Muscle of arm (tissue), 12 donors: ENCODE data around the gene MAP2K5. TPM values are rescaled to one million over a fixed set of nuclear protein-coding genes. Genes with fewer than 3 reads are reported as not detected.

Source experiments
- DNase-seq: peaks from one replicate; pipeline ENCODE4 v3.0.0-alpha.2; 2013
- polyA plus RNA-seq, 12 donors: library from polyadenylated mRNA; unstranded; fragments of 120-200 nt; gene quantifications; one replicate each; pipeline ENCODE4 v1.2.1, GENCODE V29; 2013; ENCODE audit not compliant: insufficient read length in 12 of 12

Gene MAP2K5
- polyA plus RNA-seq, 12 donors: 4.5 to 26.2 (median 20.2) TPM; not detected in 1

DNA sequence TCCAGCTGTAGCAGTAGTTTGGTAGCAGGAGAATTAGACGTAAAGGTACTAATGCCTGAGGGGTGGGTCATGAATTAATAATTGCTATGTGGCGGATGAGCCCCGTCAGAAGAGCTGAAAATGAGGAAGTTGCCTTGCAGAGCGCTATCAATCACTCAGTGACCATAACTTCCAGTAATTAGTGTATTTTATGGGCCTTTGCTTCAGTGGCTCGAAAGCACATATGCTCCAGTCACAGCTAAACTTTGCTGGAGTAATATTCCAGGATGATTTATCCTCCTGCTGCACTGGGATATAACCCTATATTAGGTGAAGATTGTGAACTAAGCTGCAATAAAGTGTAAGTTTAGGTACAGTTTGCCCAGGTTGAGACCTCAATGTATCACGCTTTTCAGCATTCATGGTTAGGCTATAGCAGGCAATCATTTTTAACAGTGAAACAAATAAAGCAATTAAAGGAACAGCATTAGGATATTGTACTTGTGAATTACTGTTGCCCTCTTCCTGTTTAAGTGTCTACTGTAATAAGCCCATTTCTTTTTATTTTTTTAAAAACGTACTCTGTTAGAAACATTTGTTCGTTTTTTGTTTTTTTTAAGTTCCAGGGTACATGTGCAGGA lies 178.2 kb downstream of the MAP2K5 start:
- DNase-seq: no peak

DNA sequence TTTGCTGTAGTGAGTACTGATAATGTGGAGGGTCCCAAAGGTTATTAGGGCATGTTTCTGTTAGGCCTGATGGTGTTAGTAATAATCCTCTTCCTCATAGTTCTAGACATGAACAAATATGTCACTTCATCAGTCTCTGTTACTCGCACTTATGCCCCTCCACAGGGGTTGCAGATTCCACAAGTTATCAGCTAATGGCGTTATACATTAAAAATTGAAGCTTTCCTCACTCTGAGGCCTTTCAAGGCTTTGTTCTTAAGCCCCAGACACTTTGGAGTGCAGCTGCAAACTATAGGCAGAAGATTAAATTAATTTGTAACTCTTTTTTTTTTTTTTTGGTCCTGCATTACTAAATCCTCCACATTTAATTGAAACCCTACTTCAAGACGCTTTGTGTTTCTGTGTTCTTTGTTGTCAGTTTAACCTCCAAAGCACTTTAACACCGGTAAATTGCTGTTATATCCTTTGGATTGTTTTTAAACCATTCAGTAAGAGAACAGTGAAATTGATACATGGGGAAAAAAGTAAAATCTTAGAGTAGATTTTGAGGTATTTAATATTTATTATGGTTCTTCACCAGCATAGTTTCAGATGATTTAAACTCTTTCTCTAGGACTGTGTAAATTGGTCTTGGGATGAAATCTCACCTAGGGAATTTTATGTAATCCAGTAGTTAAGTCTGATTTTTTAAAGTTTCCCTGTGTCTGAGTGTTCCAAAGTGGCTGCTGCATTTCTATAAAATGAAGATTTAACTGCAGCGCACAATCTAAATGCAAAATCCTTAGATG lies 179.7 kb downstream of the MAP2K5 start:
- no peak for DNase-seq

DNA sequence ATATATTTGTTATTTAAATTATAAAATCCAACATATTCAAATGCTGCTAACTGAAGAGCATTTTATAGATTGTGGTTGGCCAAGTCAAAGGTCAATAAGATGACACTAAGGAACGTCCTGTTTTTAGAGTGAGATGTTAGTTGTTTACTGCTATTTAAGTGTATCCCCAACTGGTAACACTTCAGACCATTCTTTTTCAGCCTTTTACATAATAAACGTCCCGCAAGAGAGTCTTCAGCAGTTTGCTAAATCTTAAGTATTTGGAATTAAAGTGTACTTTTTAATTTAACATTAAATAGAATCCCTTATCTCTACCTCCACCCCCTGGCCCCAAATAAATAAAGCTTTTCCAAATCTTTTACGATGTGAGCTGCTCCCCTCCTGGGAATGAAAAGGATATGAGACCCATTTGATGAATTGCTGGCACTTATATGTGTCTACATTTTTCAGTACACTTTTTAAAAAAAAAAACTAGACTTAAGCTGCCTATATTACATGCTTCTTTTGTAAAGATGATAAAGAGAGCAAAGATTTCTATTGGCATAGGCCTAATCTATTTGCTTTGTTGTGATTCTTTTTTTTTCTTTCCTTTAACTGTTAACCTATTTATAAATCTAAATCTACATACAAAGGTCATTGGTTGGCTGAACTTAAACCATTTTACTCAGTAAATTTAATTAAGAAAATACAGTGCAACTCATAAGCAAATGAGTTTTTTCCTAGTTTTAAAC lies 181.0 kb downstream of the MAP2K5 start:
- DNase-seq: no peak

DNA sequence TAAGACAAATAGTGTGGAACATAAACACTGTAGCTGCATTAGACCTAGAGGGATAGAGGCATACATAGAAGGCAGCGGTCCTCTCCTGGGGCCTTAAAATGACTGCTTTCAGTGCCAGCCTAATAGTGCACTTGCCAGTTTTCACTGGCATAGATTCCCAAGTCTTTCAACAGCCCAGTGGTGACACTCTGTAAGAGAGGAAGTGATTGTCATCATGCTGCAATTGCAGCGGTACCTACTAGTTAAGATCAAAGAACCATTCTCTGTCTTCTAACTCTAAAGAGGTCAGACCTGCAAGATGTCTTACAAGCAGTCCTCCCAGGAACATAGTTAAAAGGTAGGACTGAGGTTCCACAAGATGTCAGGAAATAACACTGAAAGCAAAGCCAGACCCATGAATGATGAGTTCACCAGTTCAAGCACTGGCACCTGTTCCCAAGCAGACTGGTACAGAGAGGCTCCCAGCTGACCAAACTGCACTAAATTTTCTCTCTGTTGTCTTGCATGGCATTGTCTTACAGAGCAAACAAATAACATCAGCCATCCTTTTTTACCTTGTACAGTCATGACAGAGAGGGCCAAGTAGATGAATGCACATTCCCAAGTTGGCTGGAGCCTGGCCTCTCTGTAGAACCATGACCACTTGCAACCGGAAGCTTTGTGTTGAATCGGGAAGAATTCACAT lies 182.3 kb downstream of the MAP2K5 start:
- DNase-seq: no peak

DNA sequence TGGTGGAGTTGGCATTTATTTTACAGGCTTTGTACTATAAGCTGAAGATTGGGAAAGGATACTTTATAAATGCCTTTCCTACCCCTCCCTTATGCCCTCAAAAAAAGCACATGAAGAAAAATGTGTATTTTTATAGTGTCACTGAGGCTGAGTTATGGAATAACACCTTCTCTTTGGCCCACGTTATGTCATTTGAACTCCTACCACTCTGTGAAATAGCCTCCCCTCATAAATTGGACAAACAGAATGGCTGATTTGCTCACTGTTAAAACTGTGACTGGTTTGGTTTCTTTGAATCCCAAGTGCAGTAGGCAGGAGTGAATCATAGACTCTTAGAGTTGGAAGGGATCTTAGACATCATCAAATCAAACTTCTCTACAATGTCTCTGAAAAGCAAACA lies 187.6 kb downstream of the MAP2K5 start:
- DNase-seq: no peak

DNA sequence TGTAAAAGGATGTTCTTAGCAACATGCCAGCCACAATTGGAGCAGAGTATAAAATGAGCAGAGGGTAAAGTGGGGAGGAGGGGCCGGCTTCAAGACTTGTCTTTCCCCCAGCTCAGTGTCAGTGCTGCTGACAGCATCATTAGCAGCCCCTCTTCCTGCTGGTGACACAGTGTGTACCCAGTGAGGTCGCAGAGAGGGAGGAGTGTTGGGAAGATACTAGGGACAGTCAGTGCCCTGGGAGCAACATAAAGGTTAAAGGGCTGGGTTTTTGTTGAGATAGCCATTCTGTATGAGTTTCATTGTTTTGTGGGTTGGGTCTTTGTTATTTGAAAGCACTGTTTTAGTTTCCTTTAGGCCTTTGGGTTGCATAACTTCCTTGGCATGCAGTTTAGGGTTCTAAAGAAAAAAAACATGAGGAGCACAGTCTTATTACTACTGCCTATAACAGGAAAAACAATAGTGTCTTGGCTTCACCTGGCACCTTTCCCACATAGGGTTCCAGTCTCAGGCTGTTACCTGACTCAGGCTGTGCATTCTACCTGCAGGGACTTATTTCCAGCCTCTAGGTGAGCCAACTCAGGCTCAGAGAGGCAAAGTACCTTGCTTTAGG lies 188.7 kb downstream of the MAP2K5 start:
- no peak for DNase-seq

DNA sequence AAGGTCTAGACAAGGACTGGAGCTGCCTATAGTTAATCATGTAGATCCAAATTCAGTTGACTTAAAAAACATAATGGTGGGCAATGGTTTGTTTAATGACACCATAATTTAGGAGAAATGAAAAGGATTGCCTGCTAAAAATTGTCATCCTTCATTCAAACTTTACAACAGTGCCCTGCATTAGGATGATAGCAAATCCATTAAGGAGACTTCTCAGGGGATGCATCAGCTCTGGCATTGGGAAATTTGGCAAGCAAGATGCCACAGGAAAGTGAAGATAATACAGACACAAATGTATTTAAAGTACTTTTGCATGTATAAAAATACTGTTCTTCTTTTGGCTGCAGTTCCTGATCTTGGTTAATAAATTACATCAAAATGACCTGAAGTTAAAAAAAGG lies 189.7 kb downstream of the MAP2K5 start:
- no peak for DNase-seq

DNA sequence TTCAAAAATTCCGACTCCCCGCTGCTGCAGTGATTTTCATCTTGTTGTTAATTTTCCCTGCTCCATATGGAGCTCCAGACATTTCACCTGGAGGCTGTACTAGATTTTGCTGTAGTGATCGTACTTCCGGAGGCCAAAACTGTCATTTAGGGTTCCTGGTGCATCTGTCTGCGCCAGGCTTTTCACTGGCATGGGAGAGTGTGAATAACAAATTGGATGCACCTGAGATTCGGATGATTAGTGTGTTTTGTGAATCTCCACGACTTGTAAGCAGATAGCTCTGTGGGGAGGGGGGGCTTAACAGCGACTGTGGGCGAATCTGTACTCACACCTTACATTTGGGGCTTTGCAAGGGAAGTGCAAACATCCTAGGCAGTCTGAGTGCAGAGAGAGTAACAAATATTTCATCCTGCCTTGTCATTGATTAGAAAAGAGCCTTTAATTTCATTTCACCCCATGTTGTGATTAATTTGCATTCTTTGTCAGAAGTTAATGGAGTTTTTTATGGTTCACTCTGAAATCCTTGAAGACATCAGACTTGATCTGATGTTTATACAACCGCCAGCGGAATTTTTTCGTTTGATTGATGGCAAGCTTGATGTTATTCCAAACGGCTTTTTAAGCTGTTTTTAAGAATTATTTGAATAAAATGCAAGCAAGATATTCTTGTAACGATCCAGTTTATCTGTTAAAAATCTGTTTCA lies 190.3 kb downstream of the MAP2K5 start:
- no peak for DNase-seq

DNA sequence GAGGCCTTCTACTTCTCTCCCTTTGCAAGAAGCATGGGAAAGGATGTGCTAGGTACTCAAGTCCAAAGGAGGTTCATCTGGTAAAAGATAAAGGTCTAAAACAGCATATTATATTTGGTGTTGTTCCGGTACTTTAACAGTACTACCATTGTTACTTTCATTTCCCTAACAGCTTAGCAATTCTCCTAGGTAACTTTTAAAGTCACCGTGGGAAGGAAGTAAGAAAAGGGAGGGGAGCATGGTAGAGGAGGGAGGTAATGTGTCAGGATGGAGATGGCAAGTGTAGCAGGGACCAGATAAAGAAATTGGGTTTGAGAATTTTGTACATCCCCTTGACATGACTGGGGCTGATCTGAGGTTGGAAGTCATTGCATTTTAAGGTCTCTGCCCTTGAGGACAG lies 193.4 kb downstream of the MAP2K5 start:
- DNase-seq: no peak

DNA sequence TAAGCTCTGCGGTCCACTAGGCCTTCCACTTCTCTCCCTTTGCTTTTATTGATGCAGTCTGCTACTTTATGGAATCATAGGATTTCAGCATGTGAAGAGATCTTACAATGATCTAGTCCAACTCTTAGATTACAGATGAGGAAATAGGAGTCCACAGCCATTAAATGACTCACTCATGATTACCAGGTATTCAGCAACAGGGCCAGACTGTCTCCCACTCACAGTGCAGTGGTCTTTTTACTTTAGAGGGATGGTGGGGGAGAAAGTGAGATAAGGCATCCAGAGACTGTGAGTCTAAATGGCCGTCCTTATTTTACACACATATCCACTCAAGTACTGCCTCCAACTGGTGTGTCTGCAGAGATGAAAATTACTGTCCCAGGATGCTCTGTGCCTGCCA lies 194.3 kb downstream of the MAP2K5 start:
- DNase-seq: no peak

DNA sequence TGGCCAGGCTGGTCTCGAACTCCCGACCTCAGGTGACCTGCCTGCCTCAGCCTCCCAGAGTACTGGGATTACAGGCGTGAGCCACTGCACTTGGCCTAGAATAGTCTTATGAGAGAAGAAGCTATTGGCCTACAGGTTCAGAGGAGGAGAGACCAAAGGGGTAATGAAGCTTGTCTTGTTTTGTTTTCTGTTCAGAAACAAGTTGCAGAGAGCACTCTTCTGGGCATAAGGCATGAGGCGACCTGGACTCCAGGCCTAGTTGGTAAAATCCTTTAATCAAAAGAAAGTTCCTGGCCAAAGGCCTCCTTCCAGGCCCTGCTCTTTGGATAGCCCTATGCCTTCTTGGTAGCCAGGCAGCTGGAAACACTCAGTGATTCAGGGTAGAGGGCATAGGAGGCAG lies 195.6 kb downstream of the MAP2K5 start:
- no peak for DNase-seq

DNA sequence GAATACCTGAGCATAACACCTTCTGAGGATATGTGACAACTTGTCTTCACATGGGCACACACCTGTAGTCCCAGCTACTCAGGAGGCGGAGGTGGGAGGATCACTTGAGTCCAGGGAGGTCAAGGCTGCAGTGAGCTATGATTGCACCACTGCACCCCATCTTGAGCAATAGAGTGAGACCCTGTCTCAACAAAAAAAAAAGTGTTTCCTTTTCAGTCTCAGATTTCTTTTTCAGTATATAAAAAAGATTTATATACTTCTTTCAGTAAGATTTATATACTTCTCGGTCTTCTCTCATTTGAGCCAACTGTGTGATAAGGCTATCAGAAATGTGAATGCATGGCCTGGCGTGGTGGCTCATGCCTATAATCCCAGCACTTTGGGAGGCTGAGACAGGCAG lies 197.9 kb downstream of the MAP2K5 start:
- DNase-seq: no peak

DNA sequence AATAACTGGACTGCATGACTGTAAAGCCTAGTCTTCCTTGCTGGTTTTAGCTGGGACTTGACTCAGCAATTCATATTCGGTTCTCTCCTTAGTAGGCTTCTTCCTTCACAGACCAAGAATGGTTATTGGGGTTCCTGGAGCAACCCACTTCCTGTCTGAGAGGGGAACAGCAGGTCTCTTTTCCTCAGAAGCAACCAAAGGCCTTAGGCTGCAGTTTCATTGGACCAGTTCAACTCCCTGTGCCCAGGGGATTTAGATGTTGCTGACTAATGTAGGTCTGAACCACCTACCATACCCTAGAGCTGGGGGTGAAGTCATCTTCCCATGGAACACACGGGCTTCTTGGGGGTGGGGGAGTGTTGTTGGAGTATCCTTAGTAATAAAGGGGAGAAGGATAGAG lies 198.8 kb downstream of the MAP2K5 start:
- no peak for DNase-seq

DNA sequence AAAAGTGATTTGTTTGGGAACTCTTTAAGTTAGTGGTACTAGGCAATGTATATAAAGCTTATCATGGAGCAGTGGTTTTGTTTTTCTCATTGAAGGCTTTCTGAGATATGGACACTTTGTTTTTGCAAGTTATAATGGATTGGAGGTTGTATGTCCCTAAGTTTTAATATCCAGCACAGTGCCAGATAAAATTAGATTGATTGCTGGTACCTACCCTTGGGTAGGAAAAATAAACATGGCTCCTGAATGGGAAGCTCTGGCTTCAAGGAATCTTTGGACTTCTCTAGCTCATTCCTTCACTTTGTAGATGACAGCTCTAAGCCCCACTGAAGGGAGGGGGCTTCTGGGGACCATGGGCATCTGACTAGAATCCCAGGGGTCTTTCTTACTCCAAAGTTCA lies 201.1 kb downstream of the MAP2K5 start:
- DNase-seq: no peak

DNA sequence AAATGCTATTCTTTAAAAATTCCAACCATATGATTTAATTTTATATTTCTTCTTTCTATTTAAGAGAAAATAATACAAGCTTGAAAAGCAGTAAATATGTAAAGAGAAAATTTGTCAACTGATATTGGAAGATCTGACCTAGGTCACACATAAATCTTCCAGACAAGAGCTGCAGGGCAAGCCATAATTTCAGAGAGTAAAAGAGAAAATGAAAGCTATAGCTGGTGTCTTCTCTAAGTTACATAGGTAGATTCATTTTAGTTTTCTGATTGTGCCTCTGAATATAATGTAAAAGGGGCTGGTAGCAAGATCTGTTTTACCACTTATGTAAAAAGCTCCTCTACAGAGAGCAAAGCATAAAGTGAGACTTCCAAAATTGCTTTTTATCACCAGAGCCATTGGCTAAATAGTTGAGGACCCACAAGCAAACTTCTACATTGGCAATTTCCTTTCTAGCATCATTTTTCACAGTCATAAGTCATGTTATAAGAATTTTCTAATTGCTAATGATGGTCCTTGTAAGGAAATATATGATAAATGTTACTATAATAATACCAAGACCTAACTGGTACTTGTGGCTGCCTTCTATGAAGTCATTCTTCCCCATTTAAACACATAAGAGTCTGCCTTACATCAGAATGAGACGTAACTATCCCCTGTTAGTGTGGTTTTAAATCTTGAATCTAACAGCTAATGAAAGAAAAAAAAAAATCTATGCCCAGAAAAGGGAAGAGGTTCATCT lies 202.0 kb downstream of the MAP2K5 start:
- DNase-seq: no peak

DNA sequence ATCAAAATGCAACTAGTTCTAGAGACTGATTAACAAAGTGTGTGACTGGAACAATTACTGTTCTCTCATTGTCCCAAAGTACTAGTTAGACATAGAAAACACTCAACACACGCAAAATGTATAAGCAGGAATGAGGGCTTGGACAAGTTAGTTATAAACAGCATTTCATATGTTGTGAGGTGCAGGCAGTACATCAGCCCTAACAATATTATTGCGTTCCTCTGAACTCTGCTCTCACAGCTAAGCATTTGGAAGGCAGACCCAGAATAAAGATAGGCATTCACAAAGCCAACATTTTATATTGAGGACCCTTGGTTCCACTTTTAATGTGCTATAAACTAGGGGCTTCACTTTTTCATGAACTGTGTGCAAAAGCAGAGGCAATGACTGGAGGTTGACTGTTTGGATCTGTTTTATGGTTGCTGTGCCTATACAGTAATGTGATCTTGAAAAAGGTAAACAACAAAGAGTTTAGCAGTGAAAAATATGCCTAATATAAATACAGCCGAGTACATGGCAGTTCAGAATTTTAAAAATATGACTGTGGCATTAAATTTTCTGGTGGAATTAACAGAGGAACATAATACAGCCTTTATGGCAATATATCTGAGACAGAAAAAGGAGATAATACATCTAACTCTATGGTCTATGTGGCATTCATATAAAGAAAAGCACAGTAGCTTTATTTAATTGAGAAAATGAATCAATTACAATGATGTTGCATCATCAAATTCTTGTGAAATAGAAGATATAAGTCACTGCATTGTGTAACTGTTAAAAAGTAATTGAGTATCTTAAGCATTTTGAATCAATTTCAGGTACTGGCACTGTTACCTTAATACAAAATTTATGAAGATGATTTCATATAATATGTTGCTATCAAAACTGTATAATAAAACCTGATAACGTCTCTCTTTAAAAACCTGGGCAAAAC lies 202.8 kb downstream of the MAP2K5 start:
- DNase-seq: no peak

DNA sequence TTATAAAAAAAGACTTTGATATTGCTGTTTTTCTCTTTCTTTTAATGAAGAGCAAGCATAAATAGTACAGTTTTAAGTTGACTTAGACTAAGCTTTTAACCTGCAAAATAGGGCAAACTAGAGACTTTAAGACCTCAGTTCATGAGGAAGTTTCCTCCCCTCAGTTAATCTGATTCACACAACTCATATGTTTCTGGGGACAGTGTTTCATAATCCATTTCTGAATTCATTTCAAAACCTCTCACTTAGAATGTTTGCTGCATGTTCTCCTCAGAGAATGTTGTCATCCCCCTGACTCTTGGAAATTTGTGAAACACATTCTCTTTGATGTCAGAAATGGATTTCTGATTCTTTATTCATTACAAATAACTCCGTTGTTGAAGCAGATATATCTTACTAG lies 203.5 kb downstream of the MAP2K5 start:
- no peak for DNase-seq

DNA sequence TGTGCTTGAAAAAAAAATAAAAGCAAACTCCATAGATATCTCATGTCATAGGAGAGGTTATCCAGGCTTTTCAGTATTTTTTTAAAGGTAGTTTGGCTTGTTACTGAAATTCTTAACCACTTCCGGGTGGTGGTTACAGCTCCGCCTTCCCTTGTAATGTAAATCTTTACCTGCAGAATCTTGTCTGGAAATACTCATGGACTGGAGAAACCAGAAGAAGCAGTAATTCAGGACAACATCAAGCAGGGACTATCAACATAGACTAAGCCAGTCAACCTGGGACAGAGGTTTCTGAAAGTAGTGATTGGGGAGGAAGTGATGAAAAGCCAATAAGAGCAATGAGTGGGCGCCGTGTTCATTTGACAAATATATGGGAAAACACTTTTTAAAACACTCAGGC lies 203.9 kb downstream of the MAP2K5 start:
- DNase-seq: no peak

DNA sequence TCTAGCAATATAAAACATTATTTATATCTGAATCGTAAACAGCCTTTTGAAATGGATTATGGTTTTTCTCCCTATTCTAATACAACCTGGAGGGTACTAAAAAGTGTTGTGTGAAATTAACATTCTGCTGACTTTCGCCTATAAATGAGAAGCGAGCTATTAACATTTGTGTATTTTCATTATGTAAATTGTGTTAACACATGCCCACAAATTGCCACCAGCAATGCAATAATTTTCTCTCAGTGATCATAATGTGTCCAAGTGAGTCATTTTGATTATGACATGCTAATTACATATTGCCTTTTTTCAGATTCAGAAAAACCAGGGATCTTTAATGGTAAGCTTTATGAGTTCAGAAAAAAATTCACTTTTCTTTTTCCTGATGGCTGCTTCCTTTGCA lies 205.4 kb downstream of the MAP2K5 start:
- DNase-seq: no peak
